GM23248 (cell line): ENCODE measurements around the gene FN3KRP.

Source experiments
- EZH2 ChIP-seq: fragments of 200-600 bp; sonication (generic); IDR thresholded peaks from 2 replicates; pipeline ENCODE4 v1.6.1; 2018; ENCODE audit warnings: antibody characterized with exemption, mild to moderate bottlenecking; ENCODE audit not compliant: insufficient read depth, poor library complexity, severe bottlenecking
- EZH2phosphoT487 ChIP-seq: fragments of 200-600 bp; sonication (generic); IDR thresholded peaks from 2 replicates; pipeline ENCODE4 v1.6.1; 2018; ENCODE audit warnings: antibody characterized with exemption, moderate library complexity, mild to moderate bottlenecking, low read depth; ENCODE audit not compliant: insufficient read depth

GRCh38 chr17:82748756-82749155, 32.2 kb downstream of the FN3KRP start:
- TF ChIP-seq EZH2phosphoT487, result no peak
- TF ChIP-seq EZH2, result no peak
